ENCODE measurements around the gene FARSB. TPM values are rescaled to one million over a fixed set of nuclear protein-coding genes. Genes with fewer than 3 reads are reported as not detected.
A peak's percentile ranks its signal among the peaks of the same experiment; 100 is the strongest.

The FARSB gene
- total RNA-seq, 2 experiments from 2014 or later = 55.9 to 56.7 TPM

DNA sequence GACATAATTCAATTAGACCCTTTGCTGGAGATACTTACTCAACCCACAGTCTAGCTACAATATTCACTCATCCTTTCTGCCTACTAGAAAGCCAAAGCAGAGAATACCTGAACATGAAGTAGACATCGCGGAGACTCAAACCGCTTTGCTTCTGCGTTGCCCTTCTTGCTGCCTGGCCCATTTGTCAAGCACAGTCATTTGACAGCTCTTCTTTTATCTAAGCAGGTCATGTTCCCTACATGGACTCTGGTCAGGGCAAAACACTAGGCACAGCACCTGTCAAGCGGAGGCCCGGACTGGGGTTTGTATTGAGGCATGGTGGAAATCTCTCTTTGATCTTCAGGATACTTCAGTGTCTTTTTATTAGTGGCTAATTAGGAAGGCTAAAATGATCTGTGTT, 89.7 kb downstream of the FARSB start:
- ATAC-seq = no peak
- Mint-ChIP-seq H3K4me3 (no peak overlapping the region), H3K27ac (no peak overlapping the region), H3K9me3 (no peaks in the 10 kb centered on the region), H3K27me3 (no peaks in the 10 kb centered on the region), H3K36me3 (ENCODE audit: low read depth) (peaks cover 42% of the 10 kb centered on the region), H3K4me1 (ENCODE audit: low read depth) (no peaks in the 10 kb centered on the region)
- intact Hi-C loops (cut with micrococcal nuclease) = loop anchor here (10.0 kb wide), 1 partner anchor 511 kb away; no protein-coding TSS in a partner anchor
- CTCF ChIA-PET = no interaction called here
- DNase-seq = no peak
- POLR2A ChIA-PET = no interaction called here
- TF ChIP-seq CTCF (IDR thresholded peaks at IDR 0.05) = no peak

- ATAC-seq = no peak
- intact Hi-C loops (cut with micrococcal nuclease) = loop anchor here (5.0 to 10.0 kb wide), 2 partner anchors 247 to 509 kb away; no protein-coding TSS in a partner anchor
- TF ChIP-seq CTCF (IDR thresholded peaks at IDR 0.05) = no peak
- Mint-ChIP-seq H3K27ac (no peak overlapping the region), H3K4me1 (ENCODE audit: low read depth) (no peaks in the 10 kb centered on the region), H3K36me3 (ENCODE audit: low read depth) (peaks cover 29% of the 10 kb centered on the region), H3K4me3 (no peak overlapping the region), H3K9me3 (no peaks in the 10 kb centered on the region), H3K27me3 (no peaks in the 10 kb centered on the region)
- ChIA-PET POLR2A (no interaction called here), CTCF (interaction anchor here (0.9 kb wide), 1 partner anchor 246 kb away, joined by 4 read pairs; no protein-coding TSS in a partner anchor)
- DNase-seq = no peak
Measured at GRCh38 chr2:222563936-222564335, 92.0 kb downstream of the FARSB start.

GRCh38 chr2:222563106-222563718, 92.7 kb downstream of the FARSB start:
- intact Hi-C loops (cut with micrococcal nuclease) = loop anchor here (5.0 to 10.0 kb wide), 2 partner anchors 246 to 508 kb away; no protein-coding TSS in a partner anchor
- no peak for TF ChIP-seq CTCF (IDR thresholded peaks at IDR 0.05)
- Mint-ChIP-seq H3K27me3 (no peaks in the 10 kb centered on the region), H3K36me3 (ENCODE audit: low read depth) (peaks cover 28% of the 10 kb centered on the region), H3K4me3 (no peak overlapping the region), H3K4me1 (ENCODE audit: low read depth) (no peaks in the 10 kb centered on the region), H3K27ac (no peak overlapping the region), H3K9me3 (no peaks in the 10 kb centered on the region)
- DNase-seq (no peak), ATAC-seq (no peak)
- ChIA-PET CTCF (interaction anchor here (1.0 kb wide), 1 partner anchor 508 kb away, joined by 3 read pairs; no protein-coding TSS in a partner anchor), POLR2A (interaction anchor here (0.6 kb wide), 1 partner anchor 505 kb away, joined by 4 read pairs; no protein-coding TSS in a partner anchor)

DNA sequence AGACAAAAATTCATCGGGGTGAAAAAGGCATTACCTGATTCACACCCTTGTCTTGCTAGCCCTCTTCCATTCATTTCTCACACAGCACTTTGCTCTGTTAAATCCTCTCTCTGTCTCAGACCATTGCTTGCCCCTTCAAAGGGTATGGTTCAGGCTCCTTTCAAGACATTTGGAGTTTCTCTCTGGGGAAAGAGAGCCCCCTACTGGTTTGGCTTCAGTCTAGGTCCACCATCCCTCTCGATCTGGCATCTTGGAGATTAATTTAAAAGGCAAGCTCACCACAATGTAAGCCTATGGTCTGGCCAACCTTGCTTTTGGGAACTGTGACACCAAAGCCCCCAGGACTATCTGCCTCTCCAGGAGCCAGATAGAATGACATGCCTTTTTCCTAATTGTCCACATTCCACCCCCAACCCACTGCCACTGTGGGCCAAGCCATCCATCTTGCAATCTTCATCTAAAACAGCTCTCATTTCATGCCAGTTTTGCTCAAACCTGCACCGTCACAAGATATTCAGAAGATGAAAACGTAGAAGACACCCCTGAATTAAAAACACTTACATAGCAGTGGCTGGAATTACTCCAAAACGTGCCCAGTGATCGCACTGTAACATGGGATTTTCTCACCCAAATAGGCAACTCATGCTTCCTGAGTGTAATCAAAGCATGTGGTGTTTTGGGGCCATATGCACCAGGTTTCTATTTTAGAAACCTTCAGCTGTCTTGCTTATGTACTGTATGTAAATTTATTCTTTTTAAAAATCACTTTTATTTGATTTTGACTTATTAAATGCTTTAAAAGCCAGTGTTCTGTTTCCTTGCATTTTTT, 93.9 kb downstream of the FARSB start:
- CTCF ChIA-PET = interaction anchor here (0.7 to 2.3 kb wide), 15 partner anchors 9 to 523 kb away, joined by 3 to 21 read pairs (median 4); a partner anchor contains a TSS
- peak; percentile 34 for TF ChIP-seq CTCF (IDR thresholded peaks at IDR 0.05)
- POLR2A ChIA-PET = no interaction called here
- intact Hi-C loops (cut with micrococcal nuclease) = loop anchor here (5.0 to 10.0 kb wide), 2 partner anchors 245 to 507 kb away; no protein-coding TSS in a partner anchor
- DNase-seq = peak; percentile 40
- no peaks in the 10 kb centered on the region for H3K9me3 Mint-ChIP-seq
- H3K36me3 Mint-ChIP-seq (ENCODE audit: low read depth) = peaks cover 18% of the 10 kb centered on the region
- ATAC-seq = peak; percentile 76
- H3K4me1 Mint-ChIP-seq (ENCODE audit: low read depth) = no peaks in the 10 kb centered on the region
- H3K27me3 Mint-ChIP-seq = no peaks in the 10 kb centered on the region
- no peak overlapping the region for H3K27ac Mint-ChIP-seq
- H3K4me3 Mint-ChIP-seq = no peak overlapping the region

Data from activated CD8-positive, alpha-beta T cell treated with anti-CD3 and anti-CD28 coated beads for 36 hours (primary cell).